Measurements from ENCODE around the gene KCNC4.

The KCNC4 gene

DNA sequence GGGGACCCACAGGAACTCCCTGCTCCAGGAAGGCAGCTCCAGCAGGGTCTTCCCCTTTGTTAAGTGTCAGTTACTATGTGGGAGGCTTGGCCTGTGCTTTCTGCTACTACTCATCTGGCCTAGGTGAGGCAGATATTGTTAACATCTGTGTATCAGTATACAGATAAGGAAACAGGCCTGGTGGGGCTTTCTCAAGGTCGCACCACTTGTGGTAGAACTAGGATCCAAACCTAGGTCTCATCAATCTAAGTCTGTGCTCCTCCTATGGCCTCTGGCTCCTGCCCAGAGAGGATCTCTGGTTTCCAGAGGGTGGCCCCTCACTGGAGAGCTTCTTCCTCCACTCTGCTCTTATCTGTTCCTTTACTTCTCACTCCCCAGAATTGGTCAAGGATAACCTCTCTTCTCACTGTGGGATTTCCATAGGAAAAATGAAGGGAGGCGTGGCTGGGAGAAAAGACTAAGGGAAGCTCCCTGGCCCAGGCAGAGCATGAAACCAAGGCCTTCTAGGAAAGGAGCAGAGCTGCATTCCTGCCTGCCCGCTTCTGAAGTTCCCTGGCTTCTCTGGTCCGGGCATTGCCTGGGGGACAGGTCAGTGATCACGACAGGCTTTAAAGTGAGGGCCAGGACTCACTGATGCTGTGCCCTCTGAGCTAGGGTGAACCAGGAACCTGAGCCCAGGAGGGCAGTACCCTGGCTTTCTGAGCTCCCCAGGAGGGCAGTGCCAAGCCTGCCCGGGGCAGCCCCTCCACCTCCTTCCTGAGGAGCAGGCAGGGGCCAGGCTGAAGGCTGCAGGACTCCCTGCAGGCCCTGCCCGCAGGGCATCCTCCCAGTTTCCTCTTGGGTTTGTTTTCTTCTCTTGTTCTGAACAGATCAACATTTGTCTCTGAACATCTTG lies 5.8 kb downstream of the KCNC4 start:
- no peak overlapping the region for H3K27ac ChIP-seq (ENCODE audit: low read depth, low read length)
- H3K9ac ChIP-seq (ENCODE audit: low read length), result no peak overlapping the region
- peaks cover 0 to 15% of the 10 kb centered on the region in 2 donors for H3K27me3 ChIP-seq (ENCODE audit: control insufficient read depth in 1 of 2, insufficient read depth in 2 of 2, low read length in 2 of 2)
- H3K4me1 ChIP-seq (ENCODE audit: insufficient read depth, low read length), result no peaks in the 10 kb centered on the region
- no peaks in the 10 kb centered on the region for H3K9me3 ChIP-seq (ENCODE audit: low read length)
- H3K36me3 ChIP-seq (ENCODE audit: insufficient read depth, low read length), result no peaks in the 10 kb centered on the region
- no peak overlapping the region for H3K4me3 ChIP-seq (ENCODE audit: low read depth in 1 of 2, low read length in 2 of 2)

DNA sequence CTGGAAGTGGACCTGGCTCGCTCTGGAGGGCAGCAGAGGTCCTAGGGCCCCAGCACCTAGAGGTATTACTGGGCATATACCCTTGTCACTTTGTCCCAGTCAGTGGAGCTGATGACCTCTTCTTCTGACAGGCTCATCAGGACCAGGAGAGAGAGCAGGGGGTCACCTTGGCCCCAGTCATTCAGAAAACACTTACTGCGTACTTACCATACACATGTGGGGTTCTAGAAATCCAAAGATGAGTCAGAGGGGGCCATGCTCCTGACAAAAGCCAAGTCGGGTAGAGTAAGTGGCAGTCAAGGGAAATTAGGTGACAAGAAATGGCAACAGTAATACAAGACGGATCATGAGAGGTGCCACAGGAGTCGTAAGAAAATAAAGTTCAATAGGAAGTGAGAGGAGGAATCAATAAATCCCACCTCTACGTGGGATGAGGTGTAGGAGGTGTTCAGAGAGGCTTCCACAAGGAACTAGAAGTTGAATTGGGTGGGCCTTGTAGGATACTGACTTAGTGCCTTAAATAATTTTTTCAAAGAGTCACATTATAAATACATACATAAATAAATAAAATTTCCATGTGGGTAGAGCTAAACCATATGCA lies 6.8 kb downstream of the KCNC4 start:
- Histone ChIP-seq H3K27ac (ENCODE audit: low read depth, low read length) (no peak overlapping the region), H3K36me3 (ENCODE audit: insufficient read depth, low read length) (no peaks in the 10 kb centered on the region), H3K9me3 (ENCODE audit: low read length) (no peaks in the 10 kb centered on the region), H3K4me3 (ENCODE audit: low read depth in 1 of 2, low read length in 2 of 2) (no peak overlapping the region), H3K9ac (ENCODE audit: low read length) (no peak overlapping the region), H3K4me1 (ENCODE audit: insufficient read depth, low read length) (no peaks in the 10 kb centered on the region), H3K27me3 (ENCODE audit: control insufficient read depth in 1 of 2, insufficient read depth in 2 of 2, low read length in 2 of 2) (peaks cover 0 to 4% of the 10 kb centered on the region in 2 donors)

DNA sequence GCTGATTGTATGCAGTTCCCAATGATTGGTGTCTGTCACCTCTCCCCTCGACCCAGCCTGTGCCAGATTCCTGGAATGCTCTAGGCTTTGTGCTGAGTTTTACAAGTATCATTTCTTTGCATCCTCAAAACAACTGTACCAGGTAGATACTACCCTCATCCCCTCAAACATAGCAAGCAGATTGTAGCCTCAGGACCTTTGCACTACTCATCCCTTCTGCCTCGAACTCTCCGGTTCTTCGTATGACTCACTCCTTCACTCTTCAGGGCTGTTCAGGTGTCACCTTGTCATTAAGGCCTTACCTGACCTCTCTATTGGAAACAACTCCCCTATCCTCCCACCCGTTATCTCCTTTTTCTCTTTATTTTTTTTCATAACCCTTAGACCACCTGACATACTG lies 8.0 kb downstream of the KCNC4 start:
- Histone ChIP-seq H3K27me3 (ENCODE audit: control insufficient read depth in 1 of 2, insufficient read depth in 2 of 2, low read length in 2 of 2) (no peaks in the 10 kb centered on the region), H3K36me3 (ENCODE audit: insufficient read depth, low read length) (no peaks in the 10 kb centered on the region), H3K9ac (ENCODE audit: low read length) (no peak overlapping the region), H3K27ac (ENCODE audit: low read depth, low read length) (no peak overlapping the region), H3K4me3 (ENCODE audit: low read depth in 1 of 2, low read length in 2 of 2) (no peak overlapping the region), H3K9me3 (ENCODE audit: low read length) (no peaks in the 10 kb centered on the region), H3K4me1 (ENCODE audit: insufficient read depth, low read length) (no peaks in the 10 kb centered on the region)

DNA sequence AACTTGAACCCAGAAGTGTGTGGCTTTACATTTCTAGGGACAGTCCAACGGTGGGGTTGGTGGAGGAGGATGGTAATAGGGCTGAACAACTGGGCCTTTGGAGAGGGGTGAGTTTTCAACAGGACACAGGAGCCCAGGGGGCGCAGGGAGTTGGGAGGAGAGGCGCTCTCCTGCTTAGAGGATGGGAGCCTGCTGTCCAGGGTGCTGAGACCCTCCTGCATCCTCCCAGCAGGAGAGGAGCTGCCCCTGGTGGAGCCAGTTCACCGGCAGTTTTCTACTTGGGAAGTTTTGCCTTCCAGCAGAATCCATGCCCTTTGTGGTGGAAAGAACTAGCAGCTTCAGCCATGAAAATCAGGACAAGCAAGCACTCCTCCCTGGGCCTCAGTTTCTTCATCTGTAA lies 8.6 kb downstream of the KCNC4 start:
- Histone ChIP-seq H3K36me3 (ENCODE audit: insufficient read depth, low read length) (peaks cover under 1% of the 10 kb centered on the region), H3K27ac (ENCODE audit: low read depth, low read length) (no peak overlapping the region), H3K9ac (ENCODE audit: low read length) (no peak overlapping the region), H3K4me3 (ENCODE audit: low read depth in 1 of 2, low read length in 2 of 2) (no peak overlapping the region), H3K4me1 (ENCODE audit: insufficient read depth, low read length) (no peaks in the 10 kb centered on the region), H3K9me3 (ENCODE audit: low read length) (no peaks in the 10 kb centered on the region), H3K27me3 (ENCODE audit: control insufficient read depth in 1 of 2, insufficient read depth in 2 of 2, low read length in 2 of 2) (no peaks in the 10 kb centered on the region)

DNA sequence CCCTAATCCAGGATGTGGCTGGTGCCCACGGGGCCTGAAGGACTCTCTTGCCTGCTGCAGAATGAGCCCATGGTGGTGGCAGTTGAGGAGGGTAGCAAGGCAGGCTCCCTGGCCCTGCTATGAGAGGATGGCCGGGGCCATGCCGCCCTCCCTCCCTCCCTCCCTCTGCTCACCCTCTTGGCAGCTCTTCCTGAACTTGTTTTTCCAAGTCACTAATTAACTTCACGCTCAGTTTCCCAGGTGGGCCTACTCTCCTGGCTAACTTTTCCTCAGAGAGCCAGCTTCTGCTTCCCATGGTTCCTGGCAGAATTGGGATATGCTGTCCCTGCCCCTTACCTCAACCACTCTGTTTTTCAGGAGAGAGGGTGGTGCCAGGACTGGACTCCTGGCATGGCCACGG lies 10.2 kb downstream of the KCNC4 start:
- Histone ChIP-seq H3K36me3 (ENCODE audit: insufficient read depth, low read length) (peaks cover 4% of the 10 kb centered on the region), H3K27me3 (ENCODE audit: control insufficient read depth in 1 of 2, insufficient read depth in 2 of 2, low read length in 2 of 2) (no peaks in the 10 kb centered on the region), H3K9me3 (ENCODE audit: low read length) (no peaks in the 10 kb centered on the region), H3K4me3 (ENCODE audit: low read depth in 1 of 2, low read length in 2 of 2) (no peak overlapping the region), H3K4me1 (ENCODE audit: insufficient read depth, low read length) (no peaks in the 10 kb centered on the region), H3K27ac (ENCODE audit: low read depth, low read length) (no peak overlapping the region), H3K9ac (ENCODE audit: low read length) (no peak overlapping the region)

DNA sequence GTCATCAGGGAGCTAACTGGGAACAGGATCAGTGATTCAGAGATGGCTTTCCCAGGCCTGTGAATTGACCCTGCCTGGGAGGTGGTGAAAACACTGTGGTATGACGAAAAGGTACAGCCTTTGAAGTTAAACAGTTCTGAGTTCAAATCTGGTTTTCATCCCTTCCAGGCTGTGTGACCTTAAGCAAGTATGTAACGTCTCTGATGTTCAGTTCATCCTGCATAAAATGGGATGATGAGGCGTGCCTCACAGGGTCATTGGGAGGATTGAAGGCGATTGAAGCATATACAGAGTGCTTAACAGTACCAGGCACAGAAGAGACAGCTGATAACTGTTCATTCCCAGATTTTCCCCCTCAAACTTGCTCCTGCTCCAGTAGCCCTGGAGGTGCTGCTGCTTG lies 11.0 kb downstream of the KCNC4 start:
- Histone ChIP-seq H3K9ac (ENCODE audit: low read length) (no peak overlapping the region), H3K9me3 (ENCODE audit: low read length) (no peaks in the 10 kb centered on the region), H3K4me3 (ENCODE audit: low read depth in 1 of 2, low read length in 2 of 2) (no peak overlapping the region), H3K27ac (ENCODE audit: low read depth, low read length) (no peak overlapping the region), H3K27me3 (ENCODE audit: control insufficient read depth in 1 of 2, insufficient read depth in 2 of 2, low read length in 2 of 2) (no peaks in the 10 kb centered on the region), H3K4me1 (ENCODE audit: insufficient read depth, low read length) (no peaks in the 10 kb centered on the region), H3K36me3 (ENCODE audit: insufficient read depth, low read length) (peaks cover 4% of the 10 kb centered on the region)

DNA sequence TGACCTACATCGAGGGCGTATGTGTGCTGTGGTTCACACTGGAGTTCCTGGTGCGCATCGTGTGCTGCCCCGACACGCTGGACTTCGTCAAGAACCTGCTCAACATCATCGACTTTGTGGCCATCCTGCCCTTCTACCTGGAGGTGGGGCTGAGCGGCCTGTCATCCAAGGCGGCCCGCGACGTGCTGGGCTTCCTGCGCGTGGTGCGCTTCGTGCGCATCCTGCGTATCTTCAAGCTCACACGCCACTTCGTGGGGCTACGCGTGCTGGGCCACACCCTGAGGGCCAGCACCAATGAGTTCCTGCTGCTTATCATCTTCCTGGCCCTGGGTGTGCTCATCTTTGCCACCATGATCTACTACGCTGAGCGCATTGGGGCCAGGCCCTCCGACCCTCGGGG lies 13.0 kb downstream of the KCNC4 start:
- Histone ChIP-seq H3K4me3 (ENCODE audit: low read depth in 1 of 2, low read length in 2 of 2) (no peak overlapping the region), H3K36me3 (ENCODE audit: insufficient read depth, low read length) (peaks cover 4% of the 10 kb centered on the region), H3K9ac (ENCODE audit: low read length) (no peak overlapping the region), H3K9me3 (ENCODE audit: low read length) (no peaks in the 10 kb centered on the region), H3K4me1 (ENCODE audit: insufficient read depth, low read length) (no peaks in the 10 kb centered on the region), H3K27me3 (ENCODE audit: control insufficient read depth in 1 of 2, insufficient read depth in 2 of 2, low read length in 2 of 2) (no peaks in the 10 kb centered on the region), H3K27ac (ENCODE audit: low read depth, low read length) (no peak overlapping the region)

DNA sequence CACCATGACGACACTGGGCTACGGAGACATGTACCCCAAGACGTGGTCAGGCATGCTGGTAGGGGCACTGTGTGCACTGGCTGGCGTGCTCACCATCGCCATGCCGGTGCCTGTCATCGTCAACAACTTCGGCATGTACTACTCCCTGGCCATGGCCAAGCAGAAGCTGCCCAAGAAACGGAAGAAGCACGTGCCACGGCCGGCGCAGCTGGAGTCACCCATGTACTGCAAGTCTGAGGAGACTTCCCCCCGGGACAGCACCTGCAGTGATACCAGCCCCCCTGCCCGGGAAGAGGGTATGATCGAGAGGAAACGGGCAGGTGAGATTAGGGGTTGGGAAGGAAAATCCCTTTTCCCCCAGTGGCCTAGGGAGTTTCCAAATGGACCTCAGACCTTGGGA lies 13.5 kb downstream of the KCNC4 start:
- Histone ChIP-seq H3K9ac (ENCODE audit: low read length) (no peak overlapping the region), H3K27me3 (ENCODE audit: control insufficient read depth in 1 of 2, insufficient read depth in 2 of 2, low read length in 2 of 2) (no peaks in the 10 kb centered on the region), H3K4me3 (ENCODE audit: low read depth in 1 of 2, low read length in 2 of 2) (no peak overlapping the region), H3K27ac (ENCODE audit: low read depth, low read length) (no peak overlapping the region), H3K9me3 (ENCODE audit: low read length) (no peaks in the 10 kb centered on the region), H3K36me3 (ENCODE audit: insufficient read depth, low read length) (peaks cover 4% of the 10 kb centered on the region), H3K4me1 (ENCODE audit: insufficient read depth, low read length) (no peaks in the 10 kb centered on the region)

DNA sequence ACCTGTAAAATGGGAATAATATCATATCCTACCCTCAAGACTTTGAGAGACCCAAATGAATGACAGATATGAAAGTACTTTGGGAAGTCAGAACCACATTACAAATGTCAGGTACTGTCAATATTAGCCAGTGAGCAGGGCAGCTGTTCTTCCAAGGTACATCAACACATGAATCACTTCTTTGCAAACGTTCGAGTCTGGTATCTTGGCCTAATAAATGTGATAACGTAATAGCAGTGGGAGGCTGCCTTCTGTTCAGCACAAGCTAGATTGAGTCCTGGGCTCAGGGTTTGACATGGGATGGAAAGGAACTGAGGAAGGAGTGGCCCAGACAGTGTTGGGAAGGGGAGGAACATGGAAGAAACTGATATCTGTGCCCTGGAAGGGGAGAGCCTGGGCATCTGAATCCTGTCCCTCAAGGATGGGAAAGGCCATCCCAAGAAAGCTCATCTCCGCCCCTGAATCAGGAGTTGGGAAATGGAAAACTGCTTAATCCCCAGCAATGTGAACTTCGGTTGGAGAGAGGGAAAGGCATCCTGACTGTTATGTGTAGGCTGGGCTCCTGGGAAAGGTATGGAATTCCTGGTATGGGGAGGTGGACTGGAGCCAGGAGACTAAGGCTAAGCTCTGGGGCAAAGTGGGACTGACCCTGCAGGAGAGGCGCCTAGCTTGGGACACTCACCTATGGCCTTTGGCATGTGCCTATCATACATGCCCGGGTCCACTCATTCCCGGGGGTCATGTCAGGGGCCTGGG lies 14.3 kb downstream of the KCNC4 start:
- H3K36me3 ChIP-seq (ENCODE audit: insufficient read depth, low read length), result peaks cover 4% of the 10 kb centered on the region
- H3K4me1 ChIP-seq (ENCODE audit: insufficient read depth, low read length), result no peaks in the 10 kb centered on the region
- H3K27me3 ChIP-seq (ENCODE audit: control insufficient read depth in 1 of 2, insufficient read depth in 2 of 2, low read length in 2 of 2), result no peaks in the 10 kb centered on the region
- H3K9ac ChIP-seq (ENCODE audit: low read length), result no peak overlapping the region
- H3K4me3 ChIP-seq (ENCODE audit: low read depth in 1 of 2, low read length in 2 of 2), result no peak overlapping the region
- no peak overlapping the region for H3K27ac ChIP-seq (ENCODE audit: low read depth, low read length)
- H3K9me3 ChIP-seq (ENCODE audit: low read length), result no peaks in the 10 kb centered on the region

DNA sequence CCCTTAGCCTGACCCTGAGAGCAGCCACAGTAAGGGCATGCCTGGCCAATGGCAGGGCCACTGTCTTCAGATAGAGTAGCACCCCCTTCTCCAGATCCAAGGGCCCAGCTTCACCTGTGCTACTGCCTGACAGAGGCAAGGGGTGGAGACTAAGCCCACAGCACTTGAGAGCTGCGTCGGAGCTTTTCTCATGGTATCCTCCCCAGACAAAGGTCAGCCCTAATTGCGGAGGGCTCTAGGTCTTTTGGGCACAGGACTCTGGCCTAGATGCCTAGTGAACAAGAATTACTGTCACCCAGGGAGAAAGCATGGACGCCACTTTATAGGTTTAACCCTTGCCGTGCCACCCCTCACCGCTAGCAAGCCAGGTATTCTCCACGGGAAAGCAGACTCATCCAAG lies 15.1 kb downstream of the KCNC4 start:
- Histone ChIP-seq H3K4me1 (ENCODE audit: insufficient read depth, low read length) (no peaks in the 10 kb centered on the region), H3K4me3 (ENCODE audit: low read depth in 1 of 2, low read length in 2 of 2) (no peak overlapping the region), H3K9me3 (ENCODE audit: low read length) (no peaks in the 10 kb centered on the region), H3K36me3 (ENCODE audit: insufficient read depth, low read length) (peaks cover 4% of the 10 kb centered on the region), H3K27ac (ENCODE audit: low read depth, low read length) (no peak overlapping the region), H3K9ac (ENCODE audit: low read length) (no peak overlapping the region), H3K27me3 (ENCODE audit: control insufficient read depth in 1 of 2, insufficient read depth in 2 of 2, low read length in 2 of 2) (no peaks in the 10 kb centered on the region)

DNA sequence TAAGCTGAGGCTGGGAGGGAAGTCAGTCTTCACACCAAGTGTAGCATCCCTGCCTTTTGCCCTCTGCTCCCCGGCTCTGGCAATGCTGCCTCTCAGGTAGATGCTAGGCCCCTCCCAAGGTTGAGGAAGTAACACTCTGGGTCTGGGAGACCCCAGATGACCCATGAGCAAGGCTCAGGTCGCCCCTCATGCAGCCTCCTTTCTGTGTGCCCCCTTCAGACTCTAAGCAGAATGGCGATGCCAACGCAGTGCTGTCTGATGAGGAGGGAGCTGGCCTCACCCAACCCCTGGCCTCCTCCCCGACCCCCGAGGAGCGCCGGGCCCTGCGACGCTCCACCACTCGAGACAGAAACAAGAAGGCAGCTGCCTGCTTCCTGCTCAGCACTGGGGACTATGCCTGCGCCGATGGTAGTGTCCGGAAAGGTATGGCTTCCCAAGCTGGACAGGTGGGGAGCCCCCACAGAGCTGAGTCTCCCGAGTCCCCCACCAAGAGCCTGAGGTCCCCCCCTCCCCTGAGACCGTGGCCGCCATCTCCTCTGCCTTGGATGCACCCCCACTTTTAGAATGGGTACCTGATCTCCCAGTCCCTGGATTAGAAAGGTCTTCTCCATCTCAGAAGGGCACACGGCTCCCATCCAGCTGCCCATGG lies 15.8 kb downstream of the KCNC4 start:
- Histone ChIP-seq H3K9ac (ENCODE audit: low read length) (no peak overlapping the region), H3K27me3 (ENCODE audit: control insufficient read depth in 1 of 2, insufficient read depth in 2 of 2, low read length in 2 of 2) (no peaks in the 10 kb centered on the region), H3K4me3 (ENCODE audit: low read depth in 1 of 2, low read length in 2 of 2) (no peak overlapping the region), H3K4me1 (ENCODE audit: insufficient read depth, low read length) (no peaks in the 10 kb centered on the region), H3K9me3 (ENCODE audit: low read length) (no peaks in the 10 kb centered on the region), H3K27ac (ENCODE audit: low read depth, low read length) (no peak overlapping the region), H3K36me3 (ENCODE audit: insufficient read depth, low read length) (peaks cover 4% of the 10 kb centered on the region)
